ENCODE measurements around the gene ZBTB46. TPM values are rescaled to one million over a fixed set of nuclear protein-coding genes. Genes with fewer than 3 reads are reported as not detected.
"Not testable (repeated sequence)": the region's sequence is repeated elsewhere in the genome, so short reads cannot be mapped to it uniquely, and the experiment has no call there.

ZBTB46 gene
- total RNA-seq, 1 experiment from 2014 or later = 10.7 TPM

DNA sequence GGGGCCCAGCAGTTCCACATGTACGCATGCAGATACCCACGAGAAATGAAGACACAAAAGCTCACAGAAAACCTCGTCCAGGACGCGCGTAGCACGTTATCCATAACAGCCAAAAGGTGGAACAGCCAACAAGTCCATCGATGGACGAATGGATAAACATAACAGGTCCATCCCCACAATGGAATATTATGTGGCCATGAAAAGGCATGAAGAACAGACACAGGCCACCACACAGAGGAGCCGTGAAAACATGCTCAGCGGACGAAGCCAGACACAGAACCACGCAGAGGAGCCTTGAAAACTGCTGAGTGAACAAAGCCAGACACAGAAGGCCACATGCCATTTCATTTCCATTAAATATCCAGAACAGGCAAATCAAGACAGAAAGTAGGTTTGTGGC lies 53.5 kb downstream of the ZBTB46 start:
- H3K4me2 ChIP-seq (ENCODE audit: low read length) = peak overlapping the region; percentile 51
- ATAC-seq (no peak), DNase-seq (ENCODE audit: low read depth, low spot score) (no peak)
- H3K9me2 ChIP-seq (ENCODE audit: insufficient read depth) = no peaks in the 10 kb centered on the region
- BruUV-seq (replicated peaks) = no TSS peak
- TF ChIP-seq YY1 (IDR thresholded peaks at IDR 0.05; ENCODE audit: extremely low read depth, insufficient replicate concordance, low read depth, low read length) (no peak), POLR2A (IDR thresholded peaks at IDR 0.05; ENCODE audit: borderline replicate concordance, extremely low read depth, insufficient read depth, insufficient read length) (no peak), EZH2phosphoT487 (IDR thresholded peaks at IDR 0.05; ENCODE audit: borderline replicate concordance) (no peak), FOSL1 (IDR thresholded peaks at IDR 0.05; ENCODE audit: low read depth) (no peak), POLR2AphosphoS5 (IDR thresholded peaks at IDR 0.05; ENCODE audit: low read depth, low read length) (no peak), CBX3 (IDR thresholded peaks at IDR 0.05; ENCODE audit: low read depth) (no peak), SIN3A (IDR thresholded peaks at IDR 0.05; ENCODE audit: low read depth) (no peak), EGR1 (IDR thresholded peaks at IDR 0.05; ENCODE audit: low read depth) (no peak), ZNF274 (IDR thresholded peaks at IDR 0.05; ENCODE audit: low read depth, low read length) (no peak), EZH2 (IDR thresholded peaks at IDR 0.05) (no peak), JUND (IDR thresholded peaks at IDR 0.05) (no peak), ZFX (IDR thresholded peaks at IDR 0.05) (no peak), TCF7L2 (IDR thresholded peaks at IDR 0.05; ENCODE audit: borderline replicate concordance, extremely low read depth, insufficient read depth, insufficient read length) (no peak)
- TF ChIP-seq, protein P1, sequence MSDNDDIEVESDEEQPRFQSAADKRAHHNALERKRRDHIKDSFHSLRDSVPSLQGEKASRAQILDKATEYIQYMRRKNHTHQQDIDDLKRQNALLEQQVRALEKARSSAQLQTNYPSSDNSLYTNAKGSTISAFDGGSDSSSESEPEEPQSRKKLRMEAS (IDR thresholded peaks at IDR 0.05) = no peak
- TF ChIP-seq, protein P2, sequence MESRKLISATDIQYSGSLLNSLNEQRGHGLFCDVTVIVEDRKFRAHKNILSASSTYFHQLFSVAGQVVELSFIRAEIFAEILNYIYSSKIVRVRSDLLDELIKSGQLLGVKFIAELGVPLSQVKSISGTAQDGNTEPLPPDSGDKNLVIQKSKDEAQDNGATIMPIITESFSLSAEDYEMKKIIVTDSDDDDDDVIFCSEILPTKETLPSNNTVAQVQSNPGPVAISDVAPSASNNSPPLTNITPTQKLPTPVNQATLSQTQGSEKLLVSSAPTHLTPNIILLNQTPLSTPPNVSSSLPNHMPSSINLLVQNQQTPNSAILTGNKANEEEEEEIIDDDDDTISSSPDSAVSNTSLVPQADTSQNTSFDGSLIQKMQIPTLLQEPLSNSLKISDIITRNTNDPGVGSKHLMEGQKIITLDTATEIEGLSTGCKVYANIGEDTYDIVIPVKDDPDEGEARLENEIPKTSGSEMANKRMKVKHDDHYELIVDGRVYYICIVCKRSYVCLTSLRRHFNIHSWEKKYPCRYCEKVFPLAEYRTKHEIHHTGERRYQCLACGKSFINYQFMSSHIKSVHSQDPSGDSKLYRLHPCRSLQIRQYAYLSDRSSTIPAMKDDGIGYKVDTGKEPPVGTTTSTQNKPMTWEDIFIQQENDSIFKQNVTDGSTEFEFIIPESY (IDR thresholded peaks at IDR 0.05; ENCODE audit: extremely low read depth, insufficient replicate concordance, low read length) = no peak
- TF ChIP-seq, protein P3, sequence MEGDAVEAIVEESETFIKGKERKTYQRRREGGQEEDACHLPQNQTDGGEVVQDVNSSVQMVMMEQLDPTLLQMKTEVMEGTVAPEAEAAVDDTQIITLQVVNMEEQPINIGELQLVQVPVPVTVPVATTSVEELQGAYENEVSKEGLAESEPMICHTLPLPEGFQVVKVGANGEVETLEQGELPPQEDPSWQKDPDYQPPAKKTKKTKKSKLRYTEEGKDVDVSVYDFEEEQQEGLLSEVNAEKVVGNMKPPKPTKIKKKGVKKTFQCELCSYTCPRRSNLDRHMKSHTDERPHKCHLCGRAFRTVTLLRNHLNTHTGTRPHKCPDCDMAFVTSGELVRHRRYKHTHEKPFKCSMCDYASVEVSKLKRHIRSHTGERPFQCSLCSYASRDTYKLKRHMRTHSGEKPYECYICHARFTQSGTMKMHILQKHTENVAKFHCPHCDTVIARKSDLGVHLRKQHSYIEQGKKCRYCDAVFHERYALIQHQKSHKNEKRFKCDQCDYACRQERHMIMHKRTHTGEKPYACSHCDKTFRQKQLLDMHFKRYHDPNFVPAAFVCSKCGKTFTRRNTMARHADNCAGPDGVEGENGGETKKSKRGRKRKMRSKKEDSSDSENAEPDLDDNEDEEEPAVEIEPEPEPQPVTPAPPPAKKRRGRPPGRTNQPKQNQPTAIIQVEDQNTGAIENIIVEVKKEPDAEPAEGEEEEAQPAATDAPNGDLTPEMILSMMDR (IDR thresholded peaks at IDR 0.05 in 2 of 3, conservative IDR thresholded peaks at IDR 0.05 in 1 of 3; ENCODE audit: borderline replicate concordance in 1 of 3, insufficient read depth in 1 of 3, low read depth in 2 of 3, low read length in 2 of 3) = no peak
- TF ChIP-seq, protein P4, sequence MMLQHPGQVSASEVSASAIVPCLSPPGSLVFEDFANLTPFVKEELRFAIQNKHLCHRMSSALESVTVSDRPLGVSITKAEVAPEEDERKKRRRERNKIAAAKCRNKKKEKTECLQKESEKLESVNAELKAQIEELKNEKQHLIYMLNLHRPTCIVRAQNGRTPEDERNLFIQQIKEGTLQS (IDR thresholded peaks at IDR 0.05) = no peak
- POLR2A ChIA-PET = no interaction called here
- H2AFZ ChIP-seq (ENCODE audit: low read depth, low read length, poor library complexity, severe bottlenecking) = no peak overlapping the region
- RAD21 ChIA-PET (ENCODE audit: low non-redundant PET in 1 of 2, low total read pairs in 2 of 2, uncharacterized antibody in 2 of 2, unreplicated experiment in 2 of 2) = no interaction called here
- H3K27ac ChIP-seq (ENCODE audit: low read depth, low read length) = no peak overlapping the region
- peaks cover 27 to 34% of the 10 kb centered on the region in 2 experiments for H3K4me1 ChIP-seq (ENCODE audit: control insufficient read depth in 1 of 2, insufficient read depth in 2 of 2, low read length in 2 of 2)
- intact Hi-C loops (cut with micrococcal nuclease) = no loop called here
- H3K4me3 ChIP-seq (replicated peaks in 1 of 2; ENCODE audit: low read depth in 1 of 2, low read length in 2 of 2) = no peak overlapping the region
- no peaks in the 10 kb centered on the region for H3K27me3 ChIP-seq (ENCODE audit: insufficient read depth, low read length)
- CTCF ChIA-PET = interaction anchor here (1.2 kb wide), 1 partner anchor 8 kb away, joined by 3 read pairs; no protein-coding TSS in a partner anchor
- no peaks in the 10 kb centered on the region for H3K36me3 ChIP-seq (ENCODE audit: control insufficient read depth in 1 of 2, insufficient read depth in 2 of 2, low read length in 2 of 2)
- H3K79me2 ChIP-seq (ENCODE audit: insufficient read depth, low read length) = no peaks in the 10 kb centered on the region
- no peak overlapping the region for H3K9ac ChIP-seq (ENCODE audit: low read length)
- no peaks in the 10 kb centered on the region for H4K20me1 ChIP-seq (ENCODE audit: insufficient read depth)
- H3K9me3 ChIP-seq (ENCODE audit: control insufficient read depth in 1 of 2, insufficient read depth in 1 of 2, low read depth in 1 of 2, low read length in 2 of 2) = no peaks in the 10 kb centered on the region

DNA sequence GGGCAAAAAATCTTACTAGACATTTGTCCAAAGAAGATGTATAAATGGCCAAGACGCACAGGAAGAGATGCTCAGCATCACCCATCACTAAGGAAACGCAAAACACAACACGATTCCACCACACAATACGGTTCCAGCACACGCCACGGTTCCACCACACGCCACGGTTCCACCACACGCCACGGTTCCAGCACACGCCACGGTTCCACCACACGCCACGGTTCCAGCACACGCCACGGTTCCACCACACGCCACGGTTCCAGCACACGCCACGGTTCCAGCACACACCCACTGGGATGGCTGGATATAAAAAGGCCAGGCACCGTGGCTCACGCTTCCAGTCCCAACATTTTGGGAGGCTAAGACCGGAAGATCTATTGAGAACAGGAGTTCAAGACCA lies 54.2 kb downstream of the ZBTB46 start:
- H3K36me3 ChIP-seq (ENCODE audit: control insufficient read depth in 1 of 2, insufficient read depth in 2 of 2, low read length in 2 of 2); BruUV-seq (replicated peaks); POLR2A ChIA-PET: not testable (repeated sequence)

More for the DNA sequence above, 54.2 kb downstream of the ZBTB46 start:
- CTCF ChIA-PET = interaction anchor here (1.2 kb wide), 1 partner anchor 9 kb away, joined by 3 read pairs; no protein-coding TSS in a partner anchor
- H3K79me2 ChIP-seq (ENCODE audit: insufficient read depth, low read length); H2AFZ ChIP-seq (ENCODE audit: low read depth, low read length, poor library complexity, severe bottlenecking); H3K27me3 ChIP-seq (ENCODE audit: insufficient read depth, low read length); RAD21 ChIA-PET (ENCODE audit: low non-redundant PET in 1 of 2, low total read pairs in 2 of 2, uncharacterized antibody in 2 of 2, unreplicated experiment in 2 of 2); H3K9me2 ChIP-seq (ENCODE audit: insufficient read depth); H3K4me3 ChIP-seq (replicated peaks in 1 of 2; ENCODE audit: low read depth in 1 of 2, low read length in 2 of 2); ATAC-seq; H3K9ac ChIP-seq (ENCODE audit: low read length); H3K27ac ChIP-seq (ENCODE audit: low read depth, low read length); H3K4me2 ChIP-seq (ENCODE audit: low read length); intact Hi-C loops (cut with micrococcal nuclease); H4K20me1 ChIP-seq (ENCODE audit: insufficient read depth); H3K9me3 ChIP-seq (ENCODE audit: control insufficient read depth in 1 of 2, insufficient read depth in 1 of 2, low read depth in 1 of 2, low read length in 2 of 2); DNase-seq (ENCODE audit: low read depth, low spot score): not testable (repeated sequence)
- peaks cover 21 to 27% of the 10 kb centered on the region in 2 experiments for H3K4me1 ChIP-seq (ENCODE audit: control insufficient read depth in 1 of 2, insufficient read depth in 2 of 2, low read length in 2 of 2)

Data from HCT116 (cell line).